Measurements from ENCODE around the gene TPRN.

TPRN gene

DNA sequence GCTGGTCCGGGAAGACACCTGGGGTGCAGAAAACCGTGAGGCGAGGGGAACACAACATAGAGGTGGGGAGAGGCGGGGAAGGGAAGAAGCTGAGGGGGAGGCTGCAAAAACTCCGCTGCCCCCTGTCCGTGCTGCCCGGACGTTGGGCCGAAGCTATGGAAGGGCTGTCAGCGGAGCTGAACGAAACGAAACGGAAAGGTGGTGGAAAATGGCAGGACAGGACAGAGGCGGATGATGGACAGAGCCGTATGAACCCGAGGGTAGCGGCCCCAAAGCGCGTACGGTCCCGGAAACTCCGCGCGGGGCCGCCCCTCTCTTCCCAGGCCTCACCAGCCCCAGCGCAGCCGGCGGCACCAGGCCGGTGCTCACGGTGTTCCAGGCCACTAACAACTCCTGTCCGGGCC lies 12.5 kb downstream of the TPRN start:
- Mint-ChIP-seq H3K4me1 (peaks cover 33% of the 10 kb centered on the region), H3K36me3 (ENCODE audit: low read depth) (peaks cover 9% of the 10 kb centered on the region), H3K27ac (peak overlapping the region; percentile 90), H3K9me3 (no peaks in the 10 kb centered on the region), H3K4me3 (peak overlapping the region; percentile 93), H3K27me3 (ENCODE audit: low read depth, poor library complexity) (no peaks in the 10 kb centered on the region)
- DNase-seq: no peak
- TF ChIP-seq, protein P1, sequence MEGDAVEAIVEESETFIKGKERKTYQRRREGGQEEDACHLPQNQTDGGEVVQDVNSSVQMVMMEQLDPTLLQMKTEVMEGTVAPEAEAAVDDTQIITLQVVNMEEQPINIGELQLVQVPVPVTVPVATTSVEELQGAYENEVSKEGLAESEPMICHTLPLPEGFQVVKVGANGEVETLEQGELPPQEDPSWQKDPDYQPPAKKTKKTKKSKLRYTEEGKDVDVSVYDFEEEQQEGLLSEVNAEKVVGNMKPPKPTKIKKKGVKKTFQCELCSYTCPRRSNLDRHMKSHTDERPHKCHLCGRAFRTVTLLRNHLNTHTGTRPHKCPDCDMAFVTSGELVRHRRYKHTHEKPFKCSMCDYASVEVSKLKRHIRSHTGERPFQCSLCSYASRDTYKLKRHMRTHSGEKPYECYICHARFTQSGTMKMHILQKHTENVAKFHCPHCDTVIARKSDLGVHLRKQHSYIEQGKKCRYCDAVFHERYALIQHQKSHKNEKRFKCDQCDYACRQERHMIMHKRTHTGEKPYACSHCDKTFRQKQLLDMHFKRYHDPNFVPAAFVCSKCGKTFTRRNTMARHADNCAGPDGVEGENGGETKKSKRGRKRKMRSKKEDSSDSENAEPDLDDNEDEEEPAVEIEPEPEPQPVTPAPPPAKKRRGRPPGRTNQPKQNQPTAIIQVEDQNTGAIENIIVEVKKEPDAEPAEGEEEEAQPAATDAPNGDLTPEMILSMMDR (IDR thresholded peaks at IDR 0.05): no peak

DNA sequence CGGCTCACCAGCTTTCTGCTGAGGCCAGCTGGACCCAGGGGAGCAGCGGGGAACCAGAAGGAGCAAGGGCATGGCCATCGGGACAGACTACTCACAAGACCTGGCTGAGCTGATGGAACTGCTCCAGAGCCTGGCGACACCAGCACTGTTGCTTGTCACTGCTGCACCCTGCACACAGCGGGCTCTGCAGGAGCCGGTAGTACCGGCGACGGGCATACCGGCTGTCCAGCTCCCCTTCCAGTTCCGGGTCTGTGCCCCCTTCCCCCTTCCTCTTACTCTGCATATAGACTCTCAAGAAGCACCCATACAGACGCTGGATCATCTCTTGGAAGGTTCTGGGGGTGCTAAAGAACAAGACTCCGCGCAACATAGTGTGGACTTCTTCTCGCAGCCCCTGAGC lies 13.2 kb downstream of the TPRN start:
- H3K36me3 Mint-ChIP-seq (ENCODE audit: low read depth): peaks cover 9% of the 10 kb centered on the region
- H3K4me3 Mint-ChIP-seq: peak overlapping the region; percentile 93
- no peak for DNase-seq
- TF ChIP-seq, protein P1 (IDR thresholded peaks at IDR 0.05): no peak
- peak overlapping the region; percentile 90 for H3K27ac Mint-ChIP-seq
- no peaks in the 10 kb centered on the region for H3K9me3 Mint-ChIP-seq
- H3K27me3 Mint-ChIP-seq (ENCODE audit: low read depth, poor library complexity): no peaks in the 10 kb centered on the region
- peaks cover 33% of the 10 kb centered on the region for H3K4me1 Mint-ChIP-seq

DNA sequence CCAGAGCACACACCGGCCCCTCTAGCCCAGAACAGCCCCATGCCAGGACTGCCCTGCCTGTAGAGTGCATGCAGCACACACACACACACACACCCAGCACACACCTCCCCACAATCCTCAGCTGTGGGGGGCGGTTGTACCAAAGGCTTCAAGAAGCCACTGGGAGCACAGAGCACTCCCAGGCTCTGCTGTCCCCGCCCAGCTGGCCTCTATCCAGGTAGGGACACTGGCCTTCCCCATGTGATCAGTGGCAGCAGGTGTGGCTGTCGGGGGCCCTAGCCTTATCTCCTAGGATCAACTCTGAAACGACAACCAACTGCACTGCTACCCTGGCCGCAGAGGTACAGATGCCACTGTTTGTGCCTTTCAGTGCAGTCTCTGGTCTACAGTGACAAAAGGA lies 14.2 kb downstream of the TPRN start:
- no peak for DNase-seq
- TF ChIP-seq, protein P1 (IDR thresholded peaks at IDR 0.05): no peak
- peak overlapping the region; percentile 93 for H3K4me3 Mint-ChIP-seq
- H3K27me3 Mint-ChIP-seq (ENCODE audit: low read depth, poor library complexity): no peaks in the 10 kb centered on the region
- no peak overlapping the region for H3K27ac Mint-ChIP-seq
- no peaks in the 10 kb centered on the region for H3K9me3 Mint-ChIP-seq
- H3K36me3 Mint-ChIP-seq (ENCODE audit: low read depth): peaks cover 14% of the 10 kb centered on the region
- H3K4me1 Mint-ChIP-seq: peaks cover 33% of the 10 kb centered on the region

DNA sequence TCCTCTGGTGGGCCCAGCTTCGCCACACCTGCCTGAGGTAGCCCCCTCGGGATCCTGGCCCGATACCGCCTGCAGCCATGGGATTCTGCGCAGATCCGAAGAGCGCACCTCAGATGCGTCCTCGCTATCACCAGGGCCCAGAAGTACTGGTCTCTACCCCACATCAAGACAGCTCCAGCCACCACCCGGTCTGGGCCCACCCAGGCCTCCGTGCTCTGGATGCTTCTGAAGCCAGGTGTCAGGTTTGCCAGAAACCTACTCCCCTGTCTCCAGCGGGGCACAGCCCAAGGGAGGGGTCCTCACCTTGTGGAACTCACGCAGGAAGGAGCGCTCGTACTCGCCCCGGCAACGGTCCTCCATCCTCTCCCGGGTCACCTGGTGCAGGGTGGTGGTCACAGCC lies 14.6 kb downstream of the TPRN start:
- H3K4me3 Mint-ChIP-seq: no peak overlapping the region
- no peaks in the 10 kb centered on the region for H3K27me3 Mint-ChIP-seq (ENCODE audit: low read depth, poor library complexity)
- H3K4me1 Mint-ChIP-seq: peaks cover 33% of the 10 kb centered on the region
- H3K36me3 Mint-ChIP-seq (ENCODE audit: low read depth): peaks cover 13% of the 10 kb centered on the region
- DNase-seq: no peak
- H3K9me3 Mint-ChIP-seq: no peaks in the 10 kb centered on the region
- TF ChIP-seq, protein P1 (IDR thresholded peaks at IDR 0.05): no peak
- no peak overlapping the region for H3K27ac Mint-ChIP-seq

DNA sequence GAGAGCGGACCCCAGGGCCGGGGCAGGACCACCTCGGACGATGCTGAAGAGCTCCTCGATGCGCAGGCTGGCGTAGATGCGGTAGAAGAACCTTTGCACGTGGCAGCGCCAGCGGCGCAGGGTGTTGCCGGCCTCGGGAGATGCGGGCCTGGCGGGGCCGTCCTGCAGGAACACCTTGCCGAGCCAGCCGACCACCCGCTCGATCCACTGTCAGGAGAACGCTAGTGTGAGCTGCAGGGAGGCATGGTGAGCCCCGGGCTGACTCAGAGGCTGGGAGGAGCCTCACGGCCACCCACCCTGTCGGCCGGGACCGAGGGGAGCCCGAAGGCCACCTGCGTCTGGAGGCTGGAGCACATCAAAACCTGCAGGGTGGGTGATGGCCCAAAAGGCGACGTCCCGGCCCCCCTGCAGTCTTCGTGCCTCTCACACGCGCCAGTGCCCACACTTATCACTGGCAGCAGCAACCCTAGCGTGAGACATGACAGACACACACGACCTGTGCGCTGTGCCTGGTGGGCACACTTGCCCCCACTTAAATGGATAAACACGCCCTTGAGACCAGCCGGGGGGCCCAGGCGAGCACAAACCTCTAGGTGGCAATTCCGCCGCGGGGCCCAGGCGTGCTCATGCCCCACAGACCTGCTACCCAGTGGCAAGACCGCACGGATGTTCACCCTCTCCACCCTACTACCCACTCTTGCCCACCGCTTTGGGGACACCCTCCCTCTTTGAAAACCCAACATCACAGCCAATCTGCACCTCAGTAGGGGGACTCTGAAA lies 15.5 kb downstream of the TPRN start:
- no peak for DNase-seq
- Mint-ChIP-seq H3K9me3 (no peaks in the 10 kb centered on the region), H3K27ac (no peak overlapping the region), H3K27me3 (ENCODE audit: low read depth, poor library complexity) (no peaks in the 10 kb centered on the region), H3K4me3 (no peak overlapping the region), H3K36me3 (ENCODE audit: low read depth) (peaks cover 10% of the 10 kb centered on the region), H3K4me1 (peaks cover 27% of the 10 kb centered on the region)
- TF ChIP-seq, protein P1 (IDR thresholded peaks at IDR 0.05): no peak
